Hepatocyte (in vitro differentiated cells): ENCODE results near the gene PTPRN2.

Experiments
- EZH2 ChIP-seq: fragments of 200-600 bp; sonication (generic); IDR thresholded peaks from 2 replicates; pipeline ENCODE4 v1.6.1; 2016; ENCODE audit warnings: antibody characterized with exemption, mild to moderate bottlenecking, borderline replicate concordance
- TF ChIP-seq, protein P1 (sequence below): fragments of 200-600 bp; sonication (generic); IDR thresholded peaks from 2 replicates; pipeline ENCODE4 v1.5.1; 2016; ENCODE audit warnings: antibody characterized with exemption, mild to moderate bottlenecking; ENCODE audit not compliant: poor library complexity

DNA sequence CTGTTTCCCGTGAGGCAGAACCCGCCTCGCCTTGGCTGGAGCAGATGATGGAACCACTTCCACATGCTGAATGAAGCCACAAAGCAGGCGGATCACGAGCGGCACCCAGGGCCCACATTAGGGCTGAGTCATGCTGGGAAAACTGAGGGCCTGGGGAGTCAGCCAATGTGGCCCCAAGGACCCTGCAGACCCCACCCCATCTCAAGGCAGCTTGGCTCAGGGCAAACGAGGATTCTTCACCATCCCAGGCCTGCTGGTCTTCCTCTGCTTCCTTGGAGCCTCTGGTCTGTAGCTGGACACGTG is 762.9 kb downstream of the PTPRN2 start:
- TF ChIP-seq, protein P1, sequence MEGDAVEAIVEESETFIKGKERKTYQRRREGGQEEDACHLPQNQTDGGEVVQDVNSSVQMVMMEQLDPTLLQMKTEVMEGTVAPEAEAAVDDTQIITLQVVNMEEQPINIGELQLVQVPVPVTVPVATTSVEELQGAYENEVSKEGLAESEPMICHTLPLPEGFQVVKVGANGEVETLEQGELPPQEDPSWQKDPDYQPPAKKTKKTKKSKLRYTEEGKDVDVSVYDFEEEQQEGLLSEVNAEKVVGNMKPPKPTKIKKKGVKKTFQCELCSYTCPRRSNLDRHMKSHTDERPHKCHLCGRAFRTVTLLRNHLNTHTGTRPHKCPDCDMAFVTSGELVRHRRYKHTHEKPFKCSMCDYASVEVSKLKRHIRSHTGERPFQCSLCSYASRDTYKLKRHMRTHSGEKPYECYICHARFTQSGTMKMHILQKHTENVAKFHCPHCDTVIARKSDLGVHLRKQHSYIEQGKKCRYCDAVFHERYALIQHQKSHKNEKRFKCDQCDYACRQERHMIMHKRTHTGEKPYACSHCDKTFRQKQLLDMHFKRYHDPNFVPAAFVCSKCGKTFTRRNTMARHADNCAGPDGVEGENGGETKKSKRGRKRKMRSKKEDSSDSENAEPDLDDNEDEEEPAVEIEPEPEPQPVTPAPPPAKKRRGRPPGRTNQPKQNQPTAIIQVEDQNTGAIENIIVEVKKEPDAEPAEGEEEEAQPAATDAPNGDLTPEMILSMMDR = no peak
- TF ChIP-seq EZH2 = no peak
